Thymus (tissue), 11 donors: ENCODE data around the gene DNAL4. TPM values are rescaled to one million over a fixed set of nuclear protein-coding genes. Genes with fewer than 3 reads are reported as not detected.

Experiments used
- DNase-seq, 9 donors: peaks; one replicate each; pipeline ENCODE4 v3.0.0-alpha.2; 2013; ENCODE audit warnings: low spot score in 9 of 9, low read depth in 6 of 9, missing footprints in 1 of 9
- H3K27ac ChIP-seq, 2 donors: one replicate each; pipeline ENCODE4 v1.5.1; 2013; ENCODE audit warnings: control low read depth in 1 of 2, low read depth in 1 of 2, low read length in 1 of 2, mild to moderate bottlenecking in 1 of 2, moderate library complexity in 1 of 2
- H3K27me3 ChIP-seq, 2 donors: one replicate each; pipeline ENCODE4 v1.5.1; 2013; ENCODE audit warnings: low read length in 1 of 2; ENCODE audit not compliant: control insufficient read depth in 2 of 2, insufficient read depth in 1 of 2
- H3K36me3 ChIP-seq, 2 donors: one replicate each; pipeline ENCODE4 v1.5.1; 2013; ENCODE audit warnings: low read length in 1 of 2, mild to moderate bottlenecking in 1 of 2, moderate library complexity in 1 of 2; ENCODE audit not compliant: control insufficient read depth in 2 of 2, insufficient read depth in 2 of 2
- H3K4me1 ChIP-seq, 2 donors: one replicate each; pipeline ENCODE4 v1.5.1; 2013; ENCODE audit warnings: low read length in 2 of 2; ENCODE audit not compliant: control insufficient read depth in 2 of 2, insufficient read depth in 2 of 2
- H3K4me3 ChIP-seq, 2 donors: one replicate each; pipeline ENCODE4 v1.5.1; 2013; ENCODE audit warnings: low read length in 2 of 2, control low read depth in 1 of 2, mild to moderate bottlenecking in 1 of 2
- H3K9me3 ChIP-seq, 2 donors: one replicate each; pipeline ENCODE4 v1.5.1; 2013; ENCODE audit warnings: low read length in 1 of 2, mild to moderate bottlenecking in 1 of 2; ENCODE audit not compliant: control insufficient read depth in 2 of 2, insufficient read depth in 1 of 2
- WGBS: extraction: QIAGEN DNeasy Blood & Tissue Kit; methylation state at CpG from one replicate; pipeline ENCODE4 v1.1.7; 2013; 5-methylcytosine and 5-hydroxymethylcytosine counted together
- polyA plus RNA-seq: library from polyadenylated mRNA; stranded (reverse); fragments of 200-250 nt; gene quantifications from one replicate; pipeline ENCODE4 v1.2.3, GENCODE V29; 2013
- total RNA-seq: library from RNA; stranded (reverse); fragments of 120-200 nt; gene quantifications from one replicate; pipeline ENCODE4 v1.2.4, GENCODE V29; 2013
- donor health status: healthy.

DNAL4 gene
- total and polyA plus RNA-seq, 2 donors, result 19.6 to 20.4 TPM

DNA sequence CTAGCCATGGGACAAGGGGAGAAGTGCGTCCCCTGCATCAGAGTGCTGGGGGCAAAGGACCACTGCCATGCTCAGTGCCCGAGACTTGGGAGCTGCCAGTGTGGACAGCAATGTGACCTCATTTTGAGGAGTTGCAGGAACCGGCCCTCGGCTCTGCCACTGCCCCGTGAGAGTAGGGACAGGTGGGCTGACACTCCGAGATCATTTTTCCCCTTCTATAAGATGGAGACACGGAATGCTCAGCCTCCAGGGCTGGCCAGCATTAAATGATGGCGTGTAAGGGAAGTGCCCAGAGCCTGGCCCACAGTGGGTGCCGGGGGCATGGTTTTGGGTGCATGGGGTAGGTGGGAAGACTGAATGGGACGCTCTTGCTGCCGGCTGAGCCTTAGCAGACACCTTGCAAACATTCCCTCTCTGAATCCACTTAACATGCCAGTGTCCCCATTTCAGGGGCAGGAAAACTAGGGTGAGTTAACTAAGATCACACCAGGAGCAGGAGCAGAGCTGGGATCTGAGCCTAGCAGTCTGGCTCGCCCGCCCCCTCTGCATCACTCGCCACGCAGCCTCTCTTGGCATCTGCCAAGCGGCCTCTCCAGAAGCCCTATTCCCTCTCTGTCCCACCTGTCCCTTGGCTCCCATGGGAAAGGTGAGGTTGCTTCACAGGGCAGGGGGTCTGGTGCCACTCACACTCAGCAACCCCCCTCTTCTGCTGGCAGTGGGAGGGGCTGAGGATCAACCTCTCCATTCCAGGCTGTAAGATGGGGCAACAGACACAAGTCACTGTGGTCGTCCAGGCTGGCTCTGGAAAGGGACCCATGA, 36.3 kb upstream of the DNAL4 start:
- Histone ChIP-seq H3K27ac (no peak overlapping the region), H3K4me3 (no peak overlapping the region), H3K4me1 (no peaks in the 10 kb centered on the region), H3K9me3 (no peaks in the 10 kb centered on the region), H3K27me3 (peaks cover 0 to 17% of the 10 kb centered on the region in 2 donors), H3K36me3 (no peaks in the 10 kb centered on the region)
- WGBS, result 96% methylated on average over 17 of the region's 17 CpGs
- DNase-seq, result no peak

- no peaks in the 10 kb centered on the region for H3K4me1 ChIP-seq
- WGBS, result 96% methylated on average over 4 of the region's 4 CpGs
- DNase-seq, result no peak
- no peak overlapping the region for H3K4me3 ChIP-seq
- no peak overlapping the region for H3K27ac ChIP-seq
- peaks cover 0 to 14% of the 10 kb centered on the region in 2 donors for H3K27me3 ChIP-seq
- H3K36me3 ChIP-seq, result no peaks in the 10 kb centered on the region
- H3K9me3 ChIP-seq, result no peaks in the 10 kb centered on the region
Observed at GRCh38 chr22:38829485-38829884, 35.5 kb upstream of the DNAL4 start.

DNA sequence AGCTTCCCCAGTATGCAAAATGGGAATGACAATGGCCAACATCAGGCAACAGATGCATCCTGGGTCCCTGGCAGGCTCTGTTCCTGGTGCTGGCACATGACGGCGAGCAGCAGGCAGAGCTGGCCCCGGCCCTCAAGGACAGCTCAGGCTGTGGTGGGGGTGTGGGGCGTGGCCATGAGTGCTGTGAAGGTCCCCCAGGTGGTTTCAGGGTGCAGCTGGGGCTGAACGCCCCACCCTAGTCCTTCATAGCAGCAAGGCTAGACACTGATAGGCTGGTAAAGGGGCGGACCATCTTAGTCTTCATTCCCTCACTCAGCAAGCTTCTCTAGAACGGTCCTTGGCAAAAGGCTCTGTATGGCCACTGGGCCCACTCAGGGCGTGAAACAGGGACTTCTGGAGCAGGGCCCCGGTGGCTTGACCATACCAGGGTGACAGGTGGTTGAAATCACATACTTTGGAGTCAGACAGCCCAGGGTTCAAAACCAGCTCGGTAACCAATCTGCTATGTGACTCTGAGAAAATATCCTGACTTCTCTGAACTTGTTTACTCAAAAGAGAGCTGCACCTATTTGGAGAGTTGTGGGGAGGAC, 34.8 kb upstream of the DNAL4 start:
- no peak for DNase-seq
- Histone ChIP-seq H3K27ac (no peak overlapping the region), H3K4me1 (no peaks in the 10 kb centered on the region), H3K27me3 (peaks cover 0 to 10% of the 10 kb centered on the region in 2 donors), H3K9me3 (no peaks in the 10 kb centered on the region), H3K36me3 (no peaks in the 10 kb centered on the region), H3K4me3 (no peak overlapping the region)
- WGBS, result 89% methylated on average over 10 of the region's 10 CpGs

DNA sequence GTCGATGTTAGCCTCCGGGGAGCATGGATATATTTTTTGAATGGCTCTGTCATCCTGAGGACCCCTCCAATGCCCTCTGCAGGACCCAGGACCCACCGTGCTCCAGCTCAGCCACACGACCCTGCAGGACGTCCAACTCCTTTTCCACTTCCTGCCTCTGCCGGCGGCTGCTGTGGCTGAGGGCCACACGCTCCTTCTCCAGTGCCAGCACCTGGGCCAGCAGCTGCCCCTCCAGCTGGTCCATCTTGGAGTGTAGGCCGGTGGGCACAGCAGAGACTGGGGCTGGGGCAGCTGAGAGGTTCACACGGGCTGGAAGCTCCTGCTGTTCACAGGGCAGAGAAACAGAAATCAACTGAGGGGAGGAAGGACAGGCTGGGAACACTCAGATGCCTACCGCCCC, 34.2 kb upstream of the DNAL4 start:
- 76% methylated on average over 11 of the region's 11 CpGs for WGBS
- no peaks in the 10 kb centered on the region for H3K36me3 ChIP-seq
- H3K27ac ChIP-seq, result no peak overlapping the region
- H3K4me1 ChIP-seq, result no peaks in the 10 kb centered on the region
- no peak for DNase-seq
- no peaks in the 10 kb centered on the region for H3K9me3 ChIP-seq
- no peak overlapping the region for H3K4me3 ChIP-seq
- H3K27me3 ChIP-seq, result peaks cover 0 to 10% of the 10 kb centered on the region in 2 donors

DNA sequence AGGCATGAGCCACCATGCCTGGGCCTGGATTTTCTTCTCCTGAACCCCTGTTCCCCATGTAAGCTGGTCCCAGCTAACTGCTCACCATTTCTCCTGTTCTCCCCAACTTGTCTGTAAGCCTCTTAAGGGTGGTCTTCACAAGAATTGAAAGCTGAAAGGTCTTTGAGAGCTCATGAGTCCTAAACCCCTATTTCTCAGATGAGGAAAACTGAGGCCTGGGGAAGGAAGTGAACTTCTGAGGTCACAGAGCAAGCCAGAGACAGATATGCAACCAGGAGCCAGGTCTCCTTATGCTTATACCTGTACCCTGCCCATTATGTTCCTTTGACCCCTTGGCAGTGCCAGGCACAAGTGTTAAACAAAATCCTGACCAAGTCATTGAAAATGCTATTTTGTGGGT, 33.6 kb upstream of the DNAL4 start:
- DNase-seq, result no peak
- Histone ChIP-seq H3K4me1 (no peaks in the 10 kb centered on the region), H3K27ac (no peak overlapping the region), H3K4me3 (no peak overlapping the region), H3K27me3 (peaks cover 0 to 10% of the 10 kb centered on the region in 2 donors), H3K36me3 (no peaks in the 10 kb centered on the region), H3K9me3 (no peaks in the 10 kb centered on the region)

DNA sequence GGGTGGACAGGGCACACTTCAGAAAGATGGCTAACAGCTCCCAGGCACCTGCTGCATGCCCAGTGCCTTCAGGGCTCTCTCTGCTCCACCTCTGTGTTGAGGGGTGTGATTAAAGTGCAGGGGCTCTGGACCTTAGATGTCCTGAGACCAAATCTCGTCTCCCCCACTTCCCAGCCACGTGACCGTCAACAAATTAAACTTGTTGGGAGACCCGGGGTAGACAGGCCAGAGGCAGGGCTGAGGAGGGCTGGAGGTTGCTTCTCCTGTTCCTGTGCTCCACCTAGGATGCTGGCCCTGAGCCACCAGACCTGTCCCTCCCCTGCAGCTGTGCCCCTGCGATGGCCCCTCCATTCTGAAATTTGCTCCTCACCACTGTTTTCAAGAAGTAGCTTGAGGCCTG, 32.9 kb upstream of the DNAL4 start:
- 87% methylated on average over 5 of the region's 5 CpGs for WGBS
- H3K4me3 ChIP-seq, result no peak overlapping the region
- H3K27ac ChIP-seq, result no peak overlapping the region
- H3K4me1 ChIP-seq, result no peaks in the 10 kb centered on the region
- H3K27me3 ChIP-seq, result peaks cover 0 to 8% of the 10 kb centered on the region in 2 donors
- no peaks in the 10 kb centered on the region for H3K9me3 ChIP-seq
- H3K36me3 ChIP-seq, result no peaks in the 10 kb centered on the region
- no peak for DNase-seq

DNA sequence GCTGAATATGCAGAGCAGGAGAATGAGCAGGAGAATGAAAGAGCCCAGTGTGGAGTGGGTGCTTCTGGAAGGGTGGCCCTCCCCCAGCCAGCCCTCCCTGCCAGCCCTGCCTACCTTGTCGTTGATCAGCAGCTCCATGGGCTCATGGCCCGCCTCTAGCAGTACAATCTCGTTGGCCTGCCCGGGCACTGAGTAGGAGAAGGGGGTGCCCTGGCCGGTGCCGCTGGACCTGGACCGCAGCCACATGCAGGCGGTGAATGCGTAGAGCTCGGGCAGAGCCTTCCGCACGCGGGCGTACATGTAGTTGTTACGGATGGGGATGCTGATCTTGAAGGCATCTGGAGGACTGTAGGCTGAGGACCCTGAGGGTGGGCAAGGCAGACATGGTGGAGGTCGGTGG, 32.4 kb upstream of the DNAL4 start:
- Histone ChIP-seq H3K27me3 (peaks cover 0 to 8% of the 10 kb centered on the region in 2 donors), H3K4me3 (no peak overlapping the region), H3K27ac (no peak overlapping the region), H3K4me1 (no peaks in the 10 kb centered on the region), H3K36me3 (no peaks in the 10 kb centered on the region), H3K9me3 (no peaks in the 10 kb centered on the region)
- DNase-seq, result no peak
- 92% methylated on average over 16 of the region's 16 CpGs for WGBS

- no peaks in the 10 kb centered on the region for H3K4me1 ChIP-seq
- no peaks in the 10 kb centered on the region for H3K9me3 ChIP-seq
- peaks cover 0 to 9% of the 10 kb centered on the region in 2 donors for H3K27me3 ChIP-seq
- 9% methylated on average over 4 of the region's 4 CpGs for WGBS
- DNase-seq, result peak; percentile 24 to 84 (median 65)
- no peak overlapping the region for H3K4me3 ChIP-seq
- H3K36me3 ChIP-seq, result no peaks in the 10 kb centered on the region
- H3K27ac ChIP-seq, result no peak overlapping the region
Observed at GRCh38 chr22:38824585-38824984, 30.6 kb upstream of the DNAL4 start.

- no peak overlapping the region for H3K4me3 ChIP-seq
- WGBS, result 96% methylated on average over 2 of the region's 2 CpGs
- H3K9me3 ChIP-seq, result no peaks in the 10 kb centered on the region
- no peak for DNase-seq
- H3K36me3 ChIP-seq, result no peaks in the 10 kb centered on the region
- no peaks in the 10 kb centered on the region for H3K4me1 ChIP-seq
- H3K27me3 ChIP-seq, result peaks cover 0 to 14% of the 10 kb centered on the region in 2 donors
- H3K27ac ChIP-seq, result no peak overlapping the region
Observed at GRCh38 chr22:38823637-38824036, 29.7 kb upstream of the DNAL4 start.
